ENCODE data around the gene CCDC191.

The CCDC191 gene

DNA sequence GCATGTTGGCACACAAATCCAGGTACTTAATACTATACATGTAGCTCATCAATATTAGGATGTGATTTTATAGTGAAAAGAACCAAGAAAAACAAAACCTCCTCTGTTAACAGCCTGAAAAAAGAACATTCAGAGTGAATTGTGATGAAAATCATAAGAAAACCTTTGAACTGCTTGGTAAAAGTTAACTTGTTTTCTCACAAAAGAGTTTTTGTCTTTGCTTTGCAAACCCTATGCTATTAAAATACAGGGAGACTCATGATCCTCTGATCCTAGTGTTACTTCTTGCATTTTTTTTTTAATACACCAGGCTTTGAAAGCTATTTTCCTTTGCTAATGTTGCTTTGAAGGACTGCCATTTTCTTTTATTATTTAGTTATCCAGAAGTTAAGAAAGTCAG, 23.9 kb upstream of the CCDC191 start:
- TF ChIP-seq, protein P1, sequence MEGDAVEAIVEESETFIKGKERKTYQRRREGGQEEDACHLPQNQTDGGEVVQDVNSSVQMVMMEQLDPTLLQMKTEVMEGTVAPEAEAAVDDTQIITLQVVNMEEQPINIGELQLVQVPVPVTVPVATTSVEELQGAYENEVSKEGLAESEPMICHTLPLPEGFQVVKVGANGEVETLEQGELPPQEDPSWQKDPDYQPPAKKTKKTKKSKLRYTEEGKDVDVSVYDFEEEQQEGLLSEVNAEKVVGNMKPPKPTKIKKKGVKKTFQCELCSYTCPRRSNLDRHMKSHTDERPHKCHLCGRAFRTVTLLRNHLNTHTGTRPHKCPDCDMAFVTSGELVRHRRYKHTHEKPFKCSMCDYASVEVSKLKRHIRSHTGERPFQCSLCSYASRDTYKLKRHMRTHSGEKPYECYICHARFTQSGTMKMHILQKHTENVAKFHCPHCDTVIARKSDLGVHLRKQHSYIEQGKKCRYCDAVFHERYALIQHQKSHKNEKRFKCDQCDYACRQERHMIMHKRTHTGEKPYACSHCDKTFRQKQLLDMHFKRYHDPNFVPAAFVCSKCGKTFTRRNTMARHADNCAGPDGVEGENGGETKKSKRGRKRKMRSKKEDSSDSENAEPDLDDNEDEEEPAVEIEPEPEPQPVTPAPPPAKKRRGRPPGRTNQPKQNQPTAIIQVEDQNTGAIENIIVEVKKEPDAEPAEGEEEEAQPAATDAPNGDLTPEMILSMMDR (IDR thresholded peaks at IDR 0.05; ENCODE audit: low read length, missing control alignments), result no peak
- peak overlapping the region; percentile 39 for H3K4me3 ChIP-seq (replicated peaks; ENCODE audit: low read depth, low read length)
- no peak for DNase-seq (ENCODE audit: low read depth)

DNA sequence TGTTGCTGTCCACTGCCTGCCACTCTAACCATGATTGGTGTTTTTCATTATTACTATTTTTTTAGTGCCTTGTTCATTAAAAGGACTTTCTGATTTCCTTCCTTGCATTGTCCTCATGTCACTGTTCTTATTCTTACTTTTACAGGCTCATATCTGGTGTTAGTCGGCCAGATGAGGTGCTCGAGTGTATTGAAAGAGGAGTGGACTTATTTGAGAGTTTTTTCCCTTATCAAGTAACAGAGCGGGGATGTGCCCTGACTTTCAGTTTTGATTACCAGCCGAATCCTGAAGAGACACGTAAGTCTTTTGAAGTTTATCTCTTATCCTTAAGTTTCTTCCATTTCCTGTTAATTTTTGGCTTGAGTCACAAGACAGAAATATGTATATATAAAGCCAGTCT, 23.4 kb upstream of the CCDC191 start:
- TF ChIP-seq, protein P1 (IDR thresholded peaks at IDR 0.05; ENCODE audit: low read length, missing control alignments), result no peak
- DNase-seq (ENCODE audit: low read depth), result peak; percentile 32
- H3K4me3 ChIP-seq (replicated peaks; ENCODE audit: low read depth, low read length), result peak overlapping the region; percentile 39

DNA sequence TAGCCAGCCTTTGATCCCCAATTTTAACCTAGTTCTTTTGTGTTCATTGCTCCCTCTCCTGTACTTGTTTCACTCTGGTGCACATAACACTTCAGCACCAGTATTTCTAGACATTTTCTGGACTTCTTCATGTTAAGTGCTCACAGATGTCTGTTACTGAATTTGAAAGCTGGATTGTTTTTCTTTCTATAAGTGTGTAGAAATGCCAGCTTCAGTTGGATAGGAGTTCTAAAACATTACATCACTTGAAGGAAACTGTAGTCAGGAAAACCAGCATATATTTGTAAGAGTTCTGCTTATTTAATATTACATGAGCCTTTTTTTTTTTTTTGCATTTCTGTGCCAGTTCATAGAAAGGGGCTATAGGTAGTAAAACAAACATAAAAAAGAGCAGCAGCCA, 21.8 kb upstream of the CCDC191 start:
- H3K4me3 ChIP-seq (replicated peaks; ENCODE audit: low read depth, low read length), result no peak overlapping the region
- no peak for DNase-seq (ENCODE audit: low read depth)
- TF ChIP-seq, protein P1 (IDR thresholded peaks at IDR 0.05; ENCODE audit: low read length, missing control alignments), result no peak

DNA sequence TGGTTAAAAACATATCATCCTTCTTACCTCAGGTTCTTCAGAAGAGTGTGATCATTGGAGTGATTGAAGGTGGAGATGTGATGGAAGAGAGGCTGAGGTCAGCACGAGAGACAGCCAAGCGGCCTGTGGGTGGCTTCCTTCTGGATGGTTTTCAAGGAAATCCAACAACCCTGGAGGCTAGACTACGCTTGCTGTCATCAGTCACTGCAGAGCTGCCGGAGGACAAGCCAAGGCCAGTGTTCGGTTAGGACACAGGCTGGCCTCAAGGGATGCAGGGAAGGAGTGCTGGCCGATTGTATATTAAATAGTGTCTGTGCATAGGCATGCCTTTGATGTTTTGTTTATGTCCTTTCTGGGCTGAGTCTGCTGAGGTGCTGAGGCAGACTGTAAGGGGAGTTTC, 20.4 kb upstream of the CCDC191 start:
- TF ChIP-seq, protein P1 (IDR thresholded peaks at IDR 0.05; ENCODE audit: low read length, missing control alignments), result no peak
- no peak overlapping the region for H3K4me3 ChIP-seq (replicated peaks; ENCODE audit: low read depth, low read length)
- no peak for DNase-seq (ENCODE audit: low read depth)

DNA sequence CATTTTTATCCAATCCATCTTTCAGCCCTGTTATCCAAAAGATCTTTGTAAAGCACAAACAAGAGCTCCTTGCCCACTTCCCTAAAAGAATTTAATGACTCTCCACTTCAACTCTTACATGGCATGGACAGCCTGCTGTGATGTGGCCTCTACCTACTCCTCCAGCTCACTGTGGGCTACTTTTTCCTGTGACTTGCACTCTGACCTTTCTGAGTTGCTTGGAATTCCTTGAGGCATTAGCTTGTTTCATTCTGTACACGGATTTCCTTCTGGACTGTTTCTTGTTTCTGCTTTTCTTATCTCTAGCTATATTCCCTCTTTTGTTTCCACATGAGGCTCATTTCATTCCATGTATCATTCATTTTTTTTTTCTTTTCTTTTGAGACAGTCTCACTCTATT, 15.5 kb upstream of the CCDC191 start:
- TF ChIP-seq, protein P1 (IDR thresholded peaks at IDR 0.05; ENCODE audit: low read length, missing control alignments), result no peak
- H3K4me3 ChIP-seq (replicated peaks; ENCODE audit: low read depth, low read length), result no peak overlapping the region
- peak; percentile 26 for DNase-seq (ENCODE audit: low read depth)

DNA sequence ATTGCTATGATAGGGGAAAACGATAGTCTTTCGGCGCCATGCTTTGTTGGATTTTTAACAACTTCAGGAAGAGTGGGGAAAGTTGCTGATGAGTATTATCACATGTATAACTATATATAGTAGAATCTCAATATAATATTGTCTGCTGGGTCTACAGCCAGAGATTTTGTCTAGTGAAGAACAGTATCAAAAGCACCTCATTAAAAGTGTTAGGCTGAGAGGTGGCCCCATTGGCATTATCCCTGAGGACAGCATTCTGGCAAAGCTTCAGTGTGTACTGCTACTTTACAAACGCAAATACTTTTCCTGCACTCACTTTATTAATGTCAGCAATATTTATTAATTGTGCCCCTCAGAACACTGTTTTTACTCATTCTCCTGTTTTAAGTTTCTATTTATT, 12.0 kb upstream of the CCDC191 start:
- no peak overlapping the region for H3K4me3 ChIP-seq (replicated peaks; ENCODE audit: low read depth, low read length)
- DNase-seq (ENCODE audit: low read depth), result no peak
- TF ChIP-seq, protein P1 (IDR thresholded peaks at IDR 0.05; ENCODE audit: low read length, missing control alignments), result no peak

DNA sequence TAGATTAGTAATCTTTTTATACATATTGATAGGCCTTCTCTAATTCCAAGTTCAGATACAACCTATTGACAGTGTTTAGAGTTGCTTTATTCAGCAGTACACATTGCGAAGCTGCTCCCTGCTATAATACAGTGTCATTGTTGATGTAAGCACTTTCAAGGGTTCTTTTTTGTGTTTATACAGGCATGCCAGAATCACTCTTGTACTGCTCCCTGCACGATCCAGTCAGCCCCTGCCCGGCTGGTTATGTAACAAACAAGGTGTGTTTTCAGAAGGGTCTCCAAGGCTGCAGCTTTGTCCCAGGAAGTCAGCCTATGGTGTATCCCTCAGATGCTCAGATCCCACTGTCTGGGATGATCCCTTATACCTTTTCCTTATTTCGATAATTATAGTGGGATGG, 11.5 kb upstream of the CCDC191 start:
- TF ChIP-seq, protein P1 (IDR thresholded peaks at IDR 0.05; ENCODE audit: low read length, missing control alignments), result no peak
- DNase-seq (ENCODE audit: low read depth), result no peak

More for the DNA sequence above, 11.5 kb upstream of the CCDC191 start:
- H3K4me3 ChIP-seq (replicated peaks; ENCODE audit: low read depth, low read length), result no peak overlapping the region

All from fibroblast of pulmonary artery (primary cell).